Measurements from ENCODE around the gene STXBP6.
A peak's percentile ranks its signal among the peaks of the same experiment; 100 is the strongest.
"Not testable (repeated sequence)": the region's sequence is repeated elsewhere in the genome, so short reads cannot be mapped to it uniquely, and the experiment has no call there.

STXBP6 gene

DNA sequence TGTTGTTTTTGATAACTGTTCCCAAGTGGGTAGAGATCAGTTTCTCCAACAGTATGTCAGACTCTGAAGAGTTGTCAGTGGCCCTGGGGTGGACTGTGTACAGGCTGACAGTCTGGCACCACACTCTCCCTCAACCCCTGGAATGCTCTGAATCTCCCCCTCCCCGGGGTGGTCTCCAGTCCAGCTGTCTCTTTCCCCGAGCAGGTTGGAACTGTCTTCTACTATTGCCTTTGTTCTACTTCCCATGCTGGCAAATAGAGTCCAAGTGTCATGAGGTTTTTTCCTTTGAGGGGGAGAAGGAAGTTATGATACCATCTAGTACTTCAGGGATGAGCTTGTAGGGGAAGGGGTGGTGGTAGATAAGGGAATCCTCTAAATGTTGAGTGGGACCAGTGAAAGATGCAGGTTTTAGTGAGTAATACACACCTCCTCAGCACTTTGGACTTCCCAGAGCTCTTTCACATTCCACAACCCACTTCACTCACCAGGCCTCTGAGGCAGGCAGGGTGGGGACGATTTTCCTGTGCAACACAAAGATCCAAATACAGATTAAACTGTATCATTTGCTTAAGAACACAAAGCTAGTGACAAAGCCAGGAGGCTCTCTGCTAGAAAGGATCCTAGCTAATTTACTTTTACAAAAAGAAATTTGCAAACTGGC is 245.3 kb downstream of the STXBP6 start:
- Histone ChIP-seq H3K27ac (no peak overlapping the region), H3K36me3 (no peaks in the 10 kb centered on the region), H3K9ac (no peak overlapping the region), H3K4me3 (no peak overlapping the region), H3K4me1 (no peaks in the 10 kb centered on the region), H4K20me1 (no peaks in the 10 kb centered on the region), H3K9me3 (replicated peaks in 1 of 11) (no peaks in the 10 kb centered on the region), H3K27me3 (no peaks in the 10 kb centered on the region), H3K4me2 (no peak overlapping the region)
- TF ChIP-seq Cebpa-rat (IDR thresholded peaks at IDR 0.05): no peak

- H4K20me1 ChIP-seq: no peaks in the 10 kb centered on the region
- H3K9ac ChIP-seq: no peak overlapping the region
- H3K4me1 ChIP-seq: peaks cover 0 to 2% (median 0%) of the 10 kb centered on the region in 10 experiments; a peak in 1 of 20 replicates
- no peaks in the 10 kb centered on the region for H3K27me3 ChIP-seq
- no peaks in the 10 kb centered on the region for H3K36me3 ChIP-seq
- no peaks in the 10 kb centered on the region for H3K9me3 ChIP-seq (replicated peaks in 1 of 11)
- H3K27ac ChIP-seq: no peak overlapping the region
- no peak overlapping the region for H3K4me2 ChIP-seq
- no peak overlapping the region for H3K4me3 ChIP-seq
- no peak for TF ChIP-seq Cebpa-rat (IDR thresholded peaks at IDR 0.05)
Measured at GRCh38 chr14:24803933-24804494, 245.9 kb downstream of the STXBP6 start.

DNA sequence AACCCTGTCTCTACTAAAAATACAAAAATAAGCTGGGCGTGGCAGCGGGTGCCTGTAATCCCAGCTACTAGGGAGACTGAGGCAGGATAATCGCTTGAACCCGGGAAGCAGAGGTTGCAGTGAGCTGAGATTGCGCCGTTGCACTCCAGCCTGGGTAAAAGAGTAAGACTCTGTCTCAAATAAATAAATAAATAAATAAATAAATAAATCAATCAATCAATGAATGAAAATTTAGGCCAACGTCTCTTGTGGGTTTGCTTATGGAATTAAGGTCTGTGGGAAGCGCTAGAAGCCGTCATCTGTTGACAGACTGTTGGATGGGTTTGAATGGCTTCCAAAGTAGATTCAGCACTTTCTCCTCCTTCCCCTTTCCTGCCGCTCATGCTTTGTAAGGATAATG is 246.5 kb downstream of the STXBP6 start:
- not testable (repeated sequence) for H3K9ac ChIP-seq; H3K27ac ChIP-seq; H3K4me2 ChIP-seq; H3K36me3 ChIP-seq; H3K27me3 ChIP-seq; H4K20me1 ChIP-seq; H3K4me1 ChIP-seq; H3K9me3 ChIP-seq (replicated peaks in 1 of 11); H3K4me3 ChIP-seq

DNA sequence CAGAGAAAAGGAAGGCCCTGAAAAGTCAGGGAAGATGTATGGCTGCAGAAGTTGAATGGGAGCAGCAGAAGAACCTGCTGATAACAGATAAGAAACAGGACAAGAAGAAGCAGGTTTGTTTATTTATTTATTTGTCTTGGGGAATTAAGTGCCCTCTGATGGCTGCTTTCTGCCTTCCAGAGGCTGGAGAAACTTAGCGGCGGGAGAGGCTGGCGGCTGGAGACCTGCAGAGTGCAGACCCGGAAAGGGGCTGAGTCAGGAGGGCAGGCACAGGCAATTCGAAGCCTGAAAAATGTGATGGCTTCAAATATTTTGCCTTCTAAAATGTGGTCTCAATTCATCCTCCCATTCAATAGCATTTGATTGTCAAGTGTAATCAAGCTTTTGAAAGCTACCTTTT is 247.7 kb downstream of the STXBP6 start:
- Histone ChIP-seq H3K27ac (no peak overlapping the region), H3K9me3 (replicated peaks in 1 of 11) (no peaks in the 10 kb centered on the region), H3K4me2 (no peak overlapping the region), H3K4me3 (no peak overlapping the region), H3K27me3 (no peaks in the 10 kb centered on the region), H4K20me1 (no peaks in the 10 kb centered on the region), H3K9ac (no peak overlapping the region), H3K36me3 (no peaks in the 10 kb centered on the region), H3K4me1 (peaks cover 0 to 3% (median 0%) of the 10 kb centered on the region in 10 experiments; a peak in 1 of 20 replicates)
- no peak for TF ChIP-seq Cebpa-rat (IDR thresholded peaks at IDR 0.05)

GRCh38 chr14:24801024-24801423 is 248.9 kb downstream of the STXBP6 start:
- H3K9me3 ChIP-seq (replicated peaks in 1 of 11): no peaks in the 10 kb centered on the region

GRCh38 chr14:24798911-24799462 is 251.0 kb downstream of the STXBP6 start:
- 0 out of 22 replicates have a peak overlapping the region, but pooled peaks of 2 of the 11 experiments have one; percentile 5 to 18 for H3K4me2 ChIP-seq
- H3K27ac ChIP-seq: no peak overlapping the region

More at GRCh38 chr14:24801024-24801423, 248.9 kb downstream of the STXBP6 start:
- no peak overlapping the region for H3K27ac ChIP-seq
- H4K20me1 ChIP-seq: no peaks in the 10 kb centered on the region
- no peak overlapping the region for H3K9ac ChIP-seq
- no peak overlapping the region for H3K4me3 ChIP-seq
- peaks cover 0 to 3% (median 0%) of the 10 kb centered on the region in 10 experiments; a peak in 1 of 20 replicates for H3K4me1 ChIP-seq
- H3K27me3 ChIP-seq: no peaks in the 10 kb centered on the region
- H3K4me2 ChIP-seq: no peak overlapping the region
- no peaks in the 10 kb centered on the region for H3K36me3 ChIP-seq
- TF ChIP-seq Cebpa-rat (IDR thresholded peaks at IDR 0.05): no peak

DNA sequence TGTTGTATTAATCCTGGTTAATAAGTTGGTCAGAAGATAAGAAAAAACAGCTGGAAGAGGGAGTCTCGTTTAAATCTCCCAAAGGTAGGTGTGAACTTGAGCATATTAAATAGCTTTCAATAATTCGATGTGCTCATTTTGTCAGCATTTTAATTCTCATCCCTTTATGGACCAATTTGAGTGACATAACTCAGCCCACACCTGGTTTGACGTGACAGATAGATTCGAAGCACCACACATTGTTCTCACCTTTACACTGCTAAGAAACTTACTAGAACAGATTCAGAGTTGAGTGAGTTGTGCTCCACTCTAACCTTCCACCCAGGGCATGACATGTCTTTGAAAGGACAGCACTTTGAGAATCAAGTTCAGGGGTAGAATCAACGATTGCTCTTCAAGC is 254.5 kb downstream of the STXBP6 start:
- Histone ChIP-seq H3K27me3 (no peaks in the 10 kb centered on the region), H3K4me3 (no peak overlapping the region), H3K27ac (no peak overlapping the region), H4K20me1 (no peaks in the 10 kb centered on the region), H3K4me2 (no peak overlapping the region), H3K36me3 (no peaks in the 10 kb centered on the region), H3K9ac (no peak overlapping the region), H3K9me3 (replicated peaks in 1 of 11) (peaks cover 0 to 2% (median 0%) of the 10 kb centered on the region in 11 experiments; a peak in 1 of 22 replicates), H3K4me1 (peaks cover 0 to 3% (median 0%) of the 10 kb centered on the region in 10 experiments; a peak in 1 of 20 replicates)
- TF ChIP-seq Cebpa-rat (IDR thresholded peaks at IDR 0.05): no peak

More at GRCh38 chr14:24798911-24799462, 251.0 kb downstream of the STXBP6 start:
- Histone ChIP-seq H3K27me3 (no peaks in the 10 kb centered on the region), H4K20me1 (no peaks in the 10 kb centered on the region), H3K4me1 (peaks cover 0 to 3% (median 0%) of the 10 kb centered on the region in 10 experiments; a peak in 1 of 20 replicates), H3K36me3 (no peaks in the 10 kb centered on the region), H3K4me3 (no peak overlapping the region), H3K9me3 (replicated peaks in 1 of 11) (no peaks in the 10 kb centered on the region), H3K9ac (no peak overlapping the region)
- TF ChIP-seq Cebpa-rat (IDR thresholded peaks at IDR 0.05): no peak

DNA sequence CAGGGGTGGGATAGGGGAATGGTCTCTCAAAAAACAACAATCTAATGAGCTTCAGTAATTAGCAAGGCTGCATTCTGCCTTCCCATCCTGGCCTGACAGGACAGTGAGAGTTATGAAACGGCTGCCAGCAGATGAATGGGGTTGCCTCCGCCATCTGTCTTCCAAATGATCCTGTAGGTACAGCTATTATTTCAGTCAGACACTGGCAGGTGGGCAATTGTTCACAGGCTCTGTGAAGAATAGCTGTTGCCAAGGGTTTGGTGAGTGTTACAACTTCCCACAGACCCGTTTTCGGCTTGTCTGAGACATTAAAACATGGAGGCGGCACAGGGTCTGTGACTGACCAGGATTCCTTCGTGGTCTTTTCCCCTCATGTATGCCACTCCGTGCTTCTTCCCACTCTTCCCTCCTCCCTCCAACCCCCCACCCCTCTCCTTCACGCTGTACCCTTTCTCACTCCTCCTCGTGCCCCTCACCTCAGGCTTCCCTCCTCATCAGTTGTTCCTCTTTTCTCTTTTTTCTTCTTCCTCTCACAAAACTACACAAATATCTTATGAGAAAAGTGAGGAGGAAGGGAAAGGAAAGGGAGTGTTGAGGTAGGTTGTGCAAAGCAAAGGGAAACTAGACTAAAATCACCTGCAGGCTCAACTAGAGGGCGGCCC is 255.2 kb downstream of the STXBP6 start:
- Histone ChIP-seq H3K36me3 (no peaks in the 10 kb centered on the region), H3K4me3 (no peak overlapping the region), H3K27ac (no peak overlapping the region), H3K9ac (no peak overlapping the region), H4K20me1 (no peaks in the 10 kb centered on the region), H3K27me3 (no peaks in the 10 kb centered on the region), H3K4me1 (peaks cover 0 to 3% (median 0%) of the 10 kb centered on the region in 10 experiments; a peak in 1 of 20 replicates), H3K9me3 (replicated peaks in 1 of 11) (peaks cover 0 to 6% (median 0%) of the 10 kb centered on the region in 11 experiments; a peak in 1 of 22 replicates), H3K4me2 (no peak overlapping the region)
- TF ChIP-seq Cebpa-rat (IDR thresholded peaks at IDR 0.05): no peak

DNA sequence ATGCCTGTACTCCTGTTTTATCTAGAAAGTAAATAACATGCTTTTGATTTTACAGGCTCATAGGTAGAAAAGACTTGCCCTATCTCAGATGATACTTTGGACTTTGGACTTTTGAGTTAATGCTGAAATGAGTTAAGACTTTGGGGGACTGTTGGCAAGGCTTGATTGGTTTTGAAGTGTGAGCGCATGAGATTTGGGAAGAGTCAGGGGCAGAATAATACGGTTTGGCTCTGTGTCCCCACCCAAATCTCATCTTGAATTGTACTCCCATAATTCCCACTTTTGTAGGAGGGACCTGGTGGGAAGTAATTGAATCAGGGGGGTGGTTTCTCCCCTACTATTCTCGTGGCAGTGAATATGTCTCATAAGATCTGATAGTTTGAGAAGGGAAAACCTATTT is 259.8 kb downstream of the STXBP6 start:
- H3K27ac ChIP-seq: no peak overlapping the region
- TF ChIP-seq Cebpa-rat (IDR thresholded peaks at IDR 0.05): no peak
- H3K4me1 ChIP-seq: no peaks in the 10 kb centered on the region
- no peak overlapping the region for H3K9ac ChIP-seq
- no peak overlapping the region for H3K4me3 ChIP-seq
- H3K9me3 ChIP-seq (replicated peaks in 1 of 11): peaks cover 0 to 6% (median 0%) of the 10 kb centered on the region in 11 experiments; a peak in 1 of 22 replicates
- H4K20me1 ChIP-seq: no peaks in the 10 kb centered on the region
- no peaks in the 10 kb centered on the region for H3K27me3 ChIP-seq
- H3K4me2 ChIP-seq: no peak overlapping the region
- H3K36me3 ChIP-seq: no peaks in the 10 kb centered on the region

Data from BLaER1 treated with 17β-estradiol and CSF1 and Interleukin-3, amounts not matched to agents 10 nM and 100 nM (cell line).